OCI-LY7 (cell line): ENCODE results near the gene CAMK2B. TPM values are rescaled to one million over a fixed set of nuclear protein-coding genes. Genes with fewer than 3 reads are reported as not detected.

Experiments
- BruUV-seq: library from RNA; stranded (reverse); fragments of 400-500 nt; replicated peaks from 2 replicates; lab custom pipeline; 2021; lab: Mats Ljungman, UMichigan
- CTCF ChIA-PET: fragments of 300-600 bp; sonication (Branson Sonifier 250); formaldehyde crosslinking; loops from one replicate; lab custom pipeline; 2022; ENCODE audit warnings: antibody characterized with exemption; ENCODE audit not compliant: unreplicated experiment; lab: Charles Lee
- POLR2A ChIA-PET: fragments of 300-600 bp; sonication (Branson Sonifier 250); formaldehyde crosslinking; loops from one replicate; lab custom pipeline; 2022; ENCODE audit warnings: antibody characterized with exemption; lab: Charles Lee
- DNase-seq: peaks from one replicate; pipeline ENCODE4 v3.0.0-alpha.2; 2015; ENCODE audit warnings: low spot score
- H2AFZ ChIP-seq: fragments of 200-600 bp; sonication (generic), shearing (Covaris generic); 2 replicates; pipeline ENCODE4 v1.6.1; 2014; ENCODE audit warnings: mild to moderate bottlenecking, antibody characterized with exemption, low read length, moderate library complexity
- H3K27ac ChIP-seq: fragments of 200-600 bp; sonication (generic); 2 replicates; pipeline ENCODE4 v1.5.1; 2014; ENCODE audit warnings: mixed run types, low read depth, mild to moderate bottlenecking, moderate library complexity, low read length, inconsistent platforms; ENCODE audit not compliant: poor library complexity, severe bottlenecking
- H3K36me3 ChIP-seq: fragments of 200-600 bp; sonication (generic); 2 replicates; pipeline ENCODE4 v1.6.1; 2014; ENCODE audit warnings: mild to moderate bottlenecking, antibody characterized with exemption, low read length, moderate library complexity, mixed read lengths; ENCODE audit not compliant: insufficient read depth
- H3K4me1 ChIP-seq: fragments of 200-600 bp; sonication (generic); 2 replicates; pipeline ENCODE4 v1.5.1; 2014; ENCODE audit warnings: mild to moderate bottlenecking, low read length; ENCODE audit not compliant: insufficient read depth, poor library complexity, severe bottlenecking
- H3K4me2 ChIP-seq: fragments of 200-600 bp; sonication (generic); 2 replicates; pipeline ENCODE4 v1.6.1; 2014; ENCODE audit warnings: mild to moderate bottlenecking, low read length
- H3K4me3 ChIP-seq: fragments of 200-600 bp; sonication (generic); 2 replicates; pipeline ENCODE4 v1.5.1; 2014; ENCODE audit warnings: mild to moderate bottlenecking, low read depth, low read length; ENCODE audit not compliant: poor library complexity, severe bottlenecking
- H3K79me2 ChIP-seq: fragments of 200-600 bp; sonication (generic); 2 replicates; pipeline ENCODE4 v1.6.1; 2016; ENCODE audit warnings: low read depth, mild to moderate bottlenecking, low read length, moderate library complexity, mixed read lengths; ENCODE audit not compliant: insufficient read depth
- H3K9me2 ChIP-seq: fragments of 200-600 bp; sonication (generic); 2 replicates; pipeline ENCODE4 v1.6.1; 2016; ENCODE audit warnings: mild to moderate bottlenecking, low read length, mixed read lengths; ENCODE audit not compliant: insufficient read depth
- H3K9me3 ChIP-seq: fragments of 200-600 bp; sonication (generic); 2 replicates; pipeline ENCODE4 v1.6.1; 2014; ENCODE audit warnings: mild to moderate bottlenecking, mixed run types, low read length, mixed read lengths
- H4K20me1 ChIP-seq: fragments of 200-600 bp; sonication (generic); 2 replicates; pipeline ENCODE4 v1.6.1; 2014; ENCODE audit warnings: mild to moderate bottlenecking, antibody characterized with exemption, low read length, moderate library complexity, mixed read lengths; ENCODE audit not compliant: insufficient read depth
- EZH2phosphoT487 ChIP-seq: fragments of 200-600 bp; sonication (generic); IDR thresholded peaks from 2 replicates; pipeline ENCODE4 v1.6.1; 2018; ENCODE audit warnings: low read depth, borderline replicate concordance, mild to moderate bottlenecking, mixed run types, antibody characterized with exemption, low read length, moderate library complexity, mixed read lengths
- intact Hi-C: fragments of 100-400 bp; cut with micrococcal nuclease; formaldehyde crosslinking; loops from one replicate; pipeline ENCODE4 v1.10.0; 2022; ENCODE audit not compliant: unreplicated experiment
- total RNA-seq, 2 experiments: library from RNA; depleted of rRNA in 1 of 2; stranded (reverse); fragments of >200 nt in 1 of 2; shearing (Covaris generic) in 1 of 2; gene quantifications; 2 replicates each; pipeline ENCODE4 v1.2.3, GENCODE V29; 2014 to 2022
- TF ChIP-seq, protein P1 (sequence below): fragments of 200-600 bp; sonication (generic); conservative IDR thresholded peaks from 2 replicates; pipeline ENCODE4 v1.5.1; 2014; ENCODE audit warnings: mild to moderate bottlenecking, antibody characterized with exemption, low read length, moderate library complexity, mixed read lengths

Gene CAMK2B
- total RNA-seq, 2 experiments from 2014 or later, result 0.66 to 1.1 TPM

DNA sequence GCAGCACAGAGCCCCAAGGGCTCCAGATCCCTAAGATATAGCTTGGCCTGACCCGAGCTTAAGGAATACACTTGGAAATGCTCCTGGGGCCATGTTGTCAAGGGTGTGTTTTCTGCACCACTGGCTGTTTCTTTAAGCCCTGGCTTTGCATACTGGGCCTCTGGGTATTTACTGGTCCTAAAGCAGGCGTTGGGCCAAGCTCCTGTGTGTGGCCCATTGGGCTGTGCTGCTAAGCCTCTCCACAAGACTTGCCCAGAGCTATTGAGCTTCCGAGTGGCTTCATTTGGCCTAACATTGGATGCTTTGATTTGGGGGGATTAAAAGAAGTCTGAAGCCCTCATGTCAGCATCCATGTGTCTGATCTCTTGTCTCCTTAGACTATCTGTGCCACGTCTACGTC is 119.4 kb downstream of the CAMK2B start:
- ChIA-PET CTCF (no interaction called here), POLR2A (no interaction called here)
- no peak for DNase-seq
- Histone ChIP-seq H3K9me3 (no peaks in the 10 kb centered on the region), H3K9me2 (no peaks in the 10 kb centered on the region), H3K27ac (no peak overlapping the region), H3K79me2 (peaks cover 27% of the 10 kb centered on the region), H2AFZ (no peak overlapping the region), H3K36me3 (peaks cover 67% of the 10 kb centered on the region), H3K4me2 (no peak overlapping the region), H3K4me1 (peaks cover 12% of the 10 kb centered on the region), H4K20me1 (0 out of 2 replicates have a peak, but pooled peaks cover 5% of the 10 kb centered on the region), H3K4me3 (no peak overlapping the region)
- BruUV-seq, result no TSS peak
- intact Hi-C loops, result no loop called here
- TF ChIP-seq, protein P1, sequence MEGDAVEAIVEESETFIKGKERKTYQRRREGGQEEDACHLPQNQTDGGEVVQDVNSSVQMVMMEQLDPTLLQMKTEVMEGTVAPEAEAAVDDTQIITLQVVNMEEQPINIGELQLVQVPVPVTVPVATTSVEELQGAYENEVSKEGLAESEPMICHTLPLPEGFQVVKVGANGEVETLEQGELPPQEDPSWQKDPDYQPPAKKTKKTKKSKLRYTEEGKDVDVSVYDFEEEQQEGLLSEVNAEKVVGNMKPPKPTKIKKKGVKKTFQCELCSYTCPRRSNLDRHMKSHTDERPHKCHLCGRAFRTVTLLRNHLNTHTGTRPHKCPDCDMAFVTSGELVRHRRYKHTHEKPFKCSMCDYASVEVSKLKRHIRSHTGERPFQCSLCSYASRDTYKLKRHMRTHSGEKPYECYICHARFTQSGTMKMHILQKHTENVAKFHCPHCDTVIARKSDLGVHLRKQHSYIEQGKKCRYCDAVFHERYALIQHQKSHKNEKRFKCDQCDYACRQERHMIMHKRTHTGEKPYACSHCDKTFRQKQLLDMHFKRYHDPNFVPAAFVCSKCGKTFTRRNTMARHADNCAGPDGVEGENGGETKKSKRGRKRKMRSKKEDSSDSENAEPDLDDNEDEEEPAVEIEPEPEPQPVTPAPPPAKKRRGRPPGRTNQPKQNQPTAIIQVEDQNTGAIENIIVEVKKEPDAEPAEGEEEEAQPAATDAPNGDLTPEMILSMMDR, result no peak
- TF ChIP-seq EZH2phosphoT487, result no peak

DNA sequence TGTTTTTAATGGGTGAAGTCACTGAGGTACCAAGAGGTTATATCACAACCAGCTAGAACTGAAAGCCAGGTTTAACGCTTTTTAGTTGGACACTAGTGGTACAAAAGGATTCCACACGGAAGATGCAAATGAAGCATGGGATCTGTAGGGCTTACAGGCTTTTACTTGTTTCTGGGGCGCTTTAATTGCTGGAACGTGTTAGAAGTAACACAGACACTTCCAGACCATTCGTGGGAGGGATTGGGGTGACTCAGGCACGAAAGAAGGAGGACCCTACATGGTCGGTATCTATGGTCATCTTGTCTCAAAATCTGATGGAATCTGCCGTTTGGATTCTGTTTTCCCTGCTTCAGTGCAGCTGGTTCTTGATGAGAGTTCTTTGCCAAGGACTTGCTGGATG is 123.6 kb downstream of the CAMK2B start:
- H2AFZ ChIP-seq, result no peak overlapping the region
- H3K27ac ChIP-seq, result no peak overlapping the region
- intact Hi-C loops, result loop anchor here (2.0 kb wide), 1 partner anchor 79 kb away; the partner anchor contains the start of gene POLD2
- CTCF ChIA-PET, result no interaction called here
- TF ChIP-seq EZH2phosphoT487, result no peak
- TF ChIP-seq, protein P1, result no peak
- H3K4me1 ChIP-seq, result peaks cover 18% of the 10 kb centered on the region
- 0 out of 2 replicates have a peak, but pooled peaks cover 5% of the 10 kb centered on the region for H4K20me1 ChIP-seq
- POLR2A ChIA-PET, result interaction anchor here (0.6 to 1.9 kb wide), 6 partner anchors 11 to 126 kb away, joined by 4 to 9 read pairs (median 6); no protein-coding TSS in a partner anchor
- DNase-seq, result no peak
- H3K9me2 ChIP-seq, result no peaks in the 10 kb centered on the region
- H3K36me3 ChIP-seq, result peaks cover 27% of the 10 kb centered on the region
- peak overlapping the region; percentile 96 for H3K4me2 ChIP-seq
- no peaks in the 10 kb centered on the region for H3K9me3 ChIP-seq
- H3K79me2 ChIP-seq, result peaks cover 29% of the 10 kb centered on the region
- BruUV-seq, result no TSS peak
- peak overlapping the region; percentile 92 for H3K4me3 ChIP-seq
